NB4 (cell line): ENCODE results near the gene TMED4.

ENCODE experiments used
- DNase-seq: peaks from one replicate; pipeline ENCODE4 v3.0.0; 2010; ENCODE audit warnings: low read depth
- H3K4me3 ChIP-seq: one replicate; pipeline ENCODE4 v1.5.1; 2011; ENCODE audit warnings: mild to moderate bottlenecking, low read depth, low read length, moderate library complexity
- MYC ChIP-seq: IDR thresholded peaks from 2 replicates; pipeline ENCODE4 v1.6.1; 2011; ENCODE audit warnings: low read depth, low read length
- POLR2A ChIP-seq: IDR thresholded peaks from 2 replicates; pipeline ENCODE4 v1.6.1; 2011; ENCODE audit warnings: mild to moderate bottlenecking; ENCODE audit not compliant: insufficient read length; ENCODE audit errors: extremely low read depth
- TF ChIP-seq, protein P1 (sequence below): IDR thresholded peaks from one replicate; pipeline ENCODE4 v1.5.1; 2012; ENCODE audit warnings: low read depth, low read length
- TF ChIP-seq, protein P2 (sequence below): IDR thresholded peaks from 2 replicates; pipeline ENCODE4 v1.6.1; 2011; ENCODE audit warnings: low read depth, low read length

TMED4 gene

DNA sequence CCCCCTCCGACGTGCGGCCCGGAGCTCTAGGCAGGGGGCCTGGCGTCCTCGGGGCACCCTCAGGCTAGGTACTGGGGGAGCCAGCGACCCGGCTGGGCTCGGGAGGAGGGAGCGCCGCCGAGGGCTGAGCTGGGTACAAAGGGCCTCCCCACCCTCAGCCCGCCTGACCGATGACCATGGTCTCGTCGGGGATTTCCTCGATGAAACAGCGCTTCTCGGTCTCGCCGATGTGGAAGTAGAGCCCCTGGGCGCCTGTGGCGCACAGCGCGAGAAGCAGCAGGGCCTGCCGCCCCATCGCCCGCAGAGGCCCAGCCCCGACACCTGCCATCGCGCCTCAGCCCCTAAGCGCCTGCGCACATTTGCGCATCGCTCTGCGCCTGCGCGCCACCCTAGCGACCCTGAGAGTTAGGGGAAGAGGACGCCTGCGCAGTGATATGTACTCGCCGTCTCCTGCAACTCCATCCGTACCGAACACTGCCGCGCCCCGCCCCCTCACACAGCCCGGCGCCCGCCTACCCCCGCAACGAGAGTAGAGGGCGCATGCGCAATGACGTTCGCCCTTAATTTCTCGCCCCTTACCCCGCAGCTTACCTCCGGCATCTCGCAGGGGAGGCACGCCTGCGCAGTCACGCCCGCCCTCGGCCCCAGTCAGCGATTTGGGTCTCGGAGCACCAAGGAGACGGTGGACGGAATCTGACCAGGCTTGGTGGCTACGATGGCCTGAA lies at the start of gene TMED4:
TMED4 (minus strand) TSS at position 353 of the 725 bp plus-strand sequence; CDS start at position 328, 25 bp downstream.
- TF ChIP-seq MYC (peak; percentile 71; the same call in 1 of the 2 replicates), POLR2A (peak; percentile 95)
- TF ChIP-seq, protein P1, sequence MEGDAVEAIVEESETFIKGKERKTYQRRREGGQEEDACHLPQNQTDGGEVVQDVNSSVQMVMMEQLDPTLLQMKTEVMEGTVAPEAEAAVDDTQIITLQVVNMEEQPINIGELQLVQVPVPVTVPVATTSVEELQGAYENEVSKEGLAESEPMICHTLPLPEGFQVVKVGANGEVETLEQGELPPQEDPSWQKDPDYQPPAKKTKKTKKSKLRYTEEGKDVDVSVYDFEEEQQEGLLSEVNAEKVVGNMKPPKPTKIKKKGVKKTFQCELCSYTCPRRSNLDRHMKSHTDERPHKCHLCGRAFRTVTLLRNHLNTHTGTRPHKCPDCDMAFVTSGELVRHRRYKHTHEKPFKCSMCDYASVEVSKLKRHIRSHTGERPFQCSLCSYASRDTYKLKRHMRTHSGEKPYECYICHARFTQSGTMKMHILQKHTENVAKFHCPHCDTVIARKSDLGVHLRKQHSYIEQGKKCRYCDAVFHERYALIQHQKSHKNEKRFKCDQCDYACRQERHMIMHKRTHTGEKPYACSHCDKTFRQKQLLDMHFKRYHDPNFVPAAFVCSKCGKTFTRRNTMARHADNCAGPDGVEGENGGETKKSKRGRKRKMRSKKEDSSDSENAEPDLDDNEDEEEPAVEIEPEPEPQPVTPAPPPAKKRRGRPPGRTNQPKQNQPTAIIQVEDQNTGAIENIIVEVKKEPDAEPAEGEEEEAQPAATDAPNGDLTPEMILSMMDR, result no peak
- TF ChIP-seq, protein P2, sequence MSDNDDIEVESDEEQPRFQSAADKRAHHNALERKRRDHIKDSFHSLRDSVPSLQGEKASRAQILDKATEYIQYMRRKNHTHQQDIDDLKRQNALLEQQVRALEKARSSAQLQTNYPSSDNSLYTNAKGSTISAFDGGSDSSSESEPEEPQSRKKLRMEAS, result peak; percentile 66; the same call in 1 of the 2 replicates
- H3K4me3 ChIP-seq, result peak within 1 kb of the TSS; percentile 89
- peak; percentile 100 for DNase-seq

DNA sequence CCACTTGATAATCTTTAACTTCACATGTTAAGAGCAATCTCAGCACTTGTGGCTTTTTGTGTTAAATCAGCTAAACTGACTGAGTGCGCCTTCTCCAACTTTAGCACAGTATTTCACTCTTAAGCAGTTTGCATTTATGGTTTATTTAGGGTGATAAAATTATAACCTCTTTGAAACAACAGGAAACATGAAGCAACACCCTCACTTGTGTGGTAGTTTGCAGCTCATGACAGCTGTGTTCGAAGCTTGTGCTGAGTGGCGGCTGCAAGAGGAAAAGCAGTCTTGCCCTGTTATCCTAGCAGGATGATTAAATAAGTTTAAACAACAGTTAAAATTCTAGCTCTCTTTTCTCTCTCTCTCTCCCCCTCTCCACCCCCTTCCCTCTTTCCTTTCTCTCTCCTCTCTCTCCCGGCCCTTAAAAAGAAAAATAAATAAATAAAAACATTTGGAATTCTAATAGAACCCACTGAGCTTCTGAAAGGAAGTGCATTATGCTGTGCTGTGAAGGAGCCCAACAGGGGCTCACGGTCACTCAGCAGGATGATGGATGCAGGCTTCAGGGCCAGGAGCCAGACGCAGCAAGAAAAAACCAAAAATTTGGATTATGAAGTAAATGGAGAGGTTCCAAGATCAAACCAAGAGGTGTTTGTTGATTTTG lies 49.6 kb upstream of the TMED4 start:
- TF ChIP-seq, protein P2, result peak; percentile 63
- no peak for TF ChIP-seq POLR2A
- TF ChIP-seq MYC, result peak; percentile 42; the same call in 1 of the 2 replicates
- TF ChIP-seq, protein P1, result no peak
- peak; percentile 75 for DNase-seq
- no peak overlapping the region for H3K4me3 ChIP-seq

DNA sequence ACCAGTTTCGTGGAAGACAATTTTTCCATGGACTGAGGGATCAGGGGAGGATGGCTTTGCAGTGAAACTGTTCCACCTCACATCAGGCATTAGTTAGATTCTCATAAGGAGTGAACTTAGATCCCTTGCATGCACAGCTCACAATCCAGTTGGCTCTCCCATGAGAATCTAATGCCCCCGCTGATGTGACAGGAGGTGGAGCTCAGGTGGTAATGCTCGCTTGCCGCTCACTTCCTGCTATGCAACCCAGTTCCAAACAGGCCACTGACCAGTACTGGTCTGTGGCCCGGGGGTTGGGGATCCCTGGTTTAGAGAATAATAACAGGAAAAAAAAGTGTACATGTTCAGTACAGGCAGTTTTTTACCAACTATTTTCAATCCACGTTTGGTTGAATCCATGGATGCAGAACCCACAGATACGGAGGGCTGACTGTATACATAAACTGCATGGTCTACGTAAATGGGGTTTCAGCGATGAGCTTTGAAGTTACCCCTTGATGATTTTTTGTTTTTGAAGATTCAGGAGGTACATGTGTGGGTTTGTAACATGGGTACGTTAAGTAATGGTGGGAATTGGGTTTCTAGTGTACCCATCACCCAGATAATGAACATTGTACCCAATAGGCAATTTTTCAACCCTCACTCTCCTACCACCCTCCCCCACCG lies 48.9 kb upstream of the TMED4 start:
- no peak for DNase-seq
- no peak overlapping the region for H3K4me3 ChIP-seq
- TF ChIP-seq MYC (no peak), POLR2A (no peak)
- TF ChIP-seq, protein P2, result no peak
- TF ChIP-seq, protein P1, result no peak

DNA sequence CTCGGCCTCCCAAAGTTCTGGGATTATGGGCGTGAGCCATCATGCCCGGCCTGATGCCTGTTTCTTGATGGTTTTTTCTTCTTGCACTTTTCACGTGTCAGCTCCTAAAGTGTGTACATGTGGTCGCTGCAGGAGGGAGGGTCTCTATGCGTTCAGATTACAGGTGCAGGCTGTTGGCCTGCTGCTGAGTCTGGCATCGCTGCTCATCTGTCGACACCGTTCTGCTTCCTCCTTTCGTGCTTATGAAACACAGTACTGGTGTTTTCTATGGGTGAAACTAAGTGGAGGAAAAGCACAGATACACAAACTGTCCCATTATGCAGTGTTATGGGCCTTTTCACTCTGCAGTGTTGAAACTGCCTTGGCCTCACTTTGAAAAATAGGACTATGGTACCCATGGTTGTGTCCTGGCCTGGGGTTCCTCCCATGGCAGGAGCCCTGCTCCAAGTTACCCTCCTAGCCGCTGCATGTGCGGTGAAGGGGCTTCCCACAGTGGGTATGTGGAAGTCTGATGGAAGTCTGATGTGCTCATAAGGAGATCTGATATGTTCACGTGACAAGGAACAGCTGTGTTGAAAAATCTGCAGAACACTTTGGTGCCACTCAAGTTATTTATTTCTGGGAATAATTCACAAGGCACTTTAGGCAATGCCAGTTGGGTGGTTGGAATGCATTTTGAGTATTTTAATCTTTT lies 47.9 kb upstream of the TMED4 start:
- peak; percentile 74 for DNase-seq
- no peak overlapping the region for H3K4me3 ChIP-seq
- TF ChIP-seq, protein P2, result peak; percentile 69; the same call in 1 of the 2 replicates
- TF ChIP-seq MYC (no peak; the same call in 1 of the 2 replicates), POLR2A (no peak)
- TF ChIP-seq, protein P1, result no peak

DNA sequence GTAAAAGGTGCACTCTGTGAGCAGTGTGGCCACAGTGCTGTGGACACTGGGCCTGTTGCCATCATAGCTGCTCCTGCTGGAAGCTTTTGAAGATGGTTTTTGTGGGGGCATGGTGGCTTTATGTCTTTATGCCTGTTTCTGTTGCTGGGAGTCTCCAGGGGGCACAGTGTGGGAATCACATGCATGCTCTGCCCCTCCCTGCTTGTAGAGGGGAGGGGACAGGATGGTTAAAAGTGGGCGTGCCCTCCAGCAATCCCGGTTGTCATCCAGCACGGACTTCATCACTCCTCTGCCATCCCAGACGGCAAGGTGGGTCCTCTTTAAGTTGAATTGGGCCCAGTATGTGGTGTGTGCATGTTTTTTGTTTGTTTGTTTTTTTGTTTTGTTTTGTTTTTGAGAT lies 44.6 kb upstream of the TMED4 start:
- no peak overlapping the region for H3K4me3 ChIP-seq
- DNase-seq, result no peak

More for the DNA sequence above, 44.6 kb upstream of the TMED4 start:
- no peak for TF ChIP-seq POLR2A
- no peak for TF ChIP-seq MYC
- TF ChIP-seq, protein P2, result no peak
- TF ChIP-seq, protein P1, result no peak
